HL-60 (cell line): ENCODE measurements around the gene ANP32A.

Experiments
- CTCF ChIP-seq: IDR thresholded peaks from one replicate; pipeline ENCODE4 v1.5.1; 2011; ENCODE audit warnings: low read length, control low read depth, inconsistent platforms; ENCODE audit not compliant: insufficient read depth
- GABPA ChIP-seq: IDR thresholded peaks from 2 replicates; pipeline ENCODE4 v1.6.1; 2012; ENCODE audit warnings: low read depth
- POLR2AphosphoS5 ChIP-seq: IDR thresholded peaks from 2 replicates; pipeline ENCODE4 v1.6.1; 2012; ENCODE audit warnings: low read depth
- REST ChIP-seq: IDR thresholded peaks from 2 replicates; pipeline ENCODE4 v1.6.1; 2012; ENCODE audit warnings: low read depth; ENCODE audit not compliant: insufficient replicate concordance

- no peak for TF ChIP-seq POLR2AphosphoS5
- no peak for TF ChIP-seq CTCF
- TF ChIP-seq REST: no peak
- TF ChIP-seq GABPA: no peak
Measured at GRCh38 chr15:68797599-68798345, 22.9 kb downstream of the ANP32A start.
